K562 (cell line): ENCODE results near the gene NR5A1. TPM values are rescaled to one million over a fixed set of nuclear protein-coding genes. Genes with fewer than 3 reads are reported as not detected.

Experiments
- ATAC-seq: fragments of 200-7000 bp; cut with Tn5 transposase; 3 replicates; pipeline ENCODE4 v1.9.1; 2020; ENCODE audit warnings: moderate library complexity
- BruUV-seq: library from RNA; stranded (reverse); fragments of 400-500 nt; replicated peaks from 2 replicates; lab custom pipeline; 2021; lab: Mats Ljungman, UMichigan
- CTCF ChIA-PET: fragments of 300-600 bp; formaldehyde crosslinking; extraction: SDS; loops from one replicate; lab custom pipeline; 2021; ENCODE audit warnings: low intra/inter-chr PET ratio; lab: Yijun Ruan, JAX
- POLR2A ChIA-PET: fragments of 300-600, 350-650 bp; sonication (Branson Sonifier 250); formaldehyde crosslinking; extraction: SDS; loops from one replicate; lab custom pipeline; 2021; ENCODE audit warnings: antibody characterized with exemption, inconsistent platforms; lab: Yijun Ruan, JAX
- DNase-seq, 4 experiments: peaks; one replicate each; pipeline versions ENCODE4 v3.0.0 to v3.0.0-alpha.2; 2011 to 2018; ENCODE audit warnings: low spot score in 3 of 4, mixed read lengths in 3 of 4; ENCODE audit errors: extremely low read depth in 1 of 4
- FAIRE-seq: peaks from 2 replicates; lab custom pipeline; 2011; peaks lifted over from hg19 to GRCh38; lab: Jason Lieb, UNC
- H2AFZ ChIP-seq: 2 replicates; pipeline ENCODE4 v1.6.0; 2011; ENCODE audit warnings: low read depth, low read length, control low read depth, inconsistent platforms
- H3K27ac ChIP-seq: fragments of 200-600 bp; 3 replicates; pipeline ENCODE4 v1.8.0; 2011; ENCODE audit warnings: low read depth, mild to moderate bottlenecking, control low read depth, inconsistent platforms, low read length, moderate library complexity, mixed read lengths; ENCODE audit errors: extremely low read depth
- H3K27me3 ChIP-seq, 2 experiments: fragments of 300-600 bp in 1 of 2; 2 replicates in 1 of 2; 3 replicates in 1 of 2; pipeline versions ENCODE4 v1.6.0 to v1.8.0; 2011; ENCODE audit warnings: inconsistent platforms in 2 of 2, low read length in 2 of 2, mild to moderate bottlenecking in 1 of 2, mixed read lengths in 1 of 2, moderate library complexity in 1 of 2; ENCODE audit not compliant: control insufficient read depth in 2 of 2, insufficient read depth in 2 of 2
- H3K36me3 ChIP-seq: fragments of 300-600 bp; 3 replicates; pipeline ENCODE4 v1.8.0; 2011; ENCODE audit warnings: mild to moderate bottlenecking, low read length, inconsistent platforms; ENCODE audit not compliant: control insufficient read depth, insufficient read depth
- H3K4me1 ChIP-seq, 2 experiments: fragments of 200-600 bp in 1 of 2; replicated peaks in 1 of 2; 2 replicates in 1 of 2; 3 replicates in 1 of 2; pipeline versions ENCODE4 v1.5.1 to v1.8.0; 2011; ENCODE audit warnings: inconsistent platforms in 2 of 2, low read length in 2 of 2, mild to moderate bottlenecking in 1 of 2, mixed read lengths in 1 of 2, moderate library complexity in 1 of 2; ENCODE audit not compliant: control insufficient read depth in 2 of 2, insufficient read depth in 2 of 2
- H3K4me2 ChIP-seq: 2 replicates; pipeline ENCODE4 v1.6.1; 2011; ENCODE audit warnings: low read length, control low read depth, inconsistent platforms, mixed read lengths; ENCODE audit not compliant: insufficient read depth
- H3K4me3 ChIP-seq: fragments of 200-600 bp; sonication (generic), shearing (Covaris generic); 2 replicates; pipeline ENCODE4 v1.5.1; 2016; ENCODE audit warnings: control low read depth, inconsistent platforms
- H3K79me2 ChIP-seq: fragments of 200-600 bp; 3 replicates; pipeline ENCODE4 v1.8.0; 2011; ENCODE audit warnings: low read length, inconsistent platforms; ENCODE audit not compliant: control insufficient read depth, insufficient read depth
- H3K9ac ChIP-seq, 2 experiments: 2 replicates each; pipeline versions ENCODE4 v1.6.0 to v1.6.1; 2011; ENCODE audit warnings: low read depth in 2 of 2, low read length in 2 of 2, control low read depth in 1 of 2, inconsistent platforms in 1 of 2, mild to moderate bottlenecking in 1 of 2, mixed read lengths in 1 of 2; ENCODE audit not compliant: insufficient read depth in 1 of 2
- H3K9me1 ChIP-seq: one replicate; pipeline ENCODE4 v1.6.0; 2011; ENCODE audit warnings: inconsistent platforms, mild to moderate bottlenecking, low read length, moderate library complexity; ENCODE audit not compliant: control insufficient read depth, insufficient read depth
- H3K9me3 ChIP-seq: replicated peaks from 2 replicates; pipeline ENCODE4 v1.5.1; 2011; ENCODE audit warnings: low read depth, low read length, inconsistent platforms; ENCODE audit not compliant: control insufficient read depth, insufficient read depth
- H4K20me1 ChIP-seq: replicated peaks from 2 replicates; pipeline ENCODE4 v1.6.1; 2011; ENCODE audit warnings: low read length, inconsistent platforms, mixed read lengths; ENCODE audit not compliant: control insufficient read depth, insufficient read depth
- ADNP ChIP-seq: fragments of 200-800 bp; sonication (Bioruptor generic); IDR thresholded peaks from 2 replicates; pipeline ENCODE4 v1.6.1; 2016; ENCODE audit warnings: missing genetic modification characterization, missing compliant biosample characterization
- ZBTB7A ChIP-seq: IDR thresholded peaks from 2 replicates; pipeline ENCODE4 v1.6.1; 2011; ENCODE audit warnings: low read depth, mild to moderate bottlenecking, low read length, moderate library complexity, borderline replicate concordance; ENCODE audit not compliant: control insufficient read depth
- WGBS: fragments of 100-300 bp; shearing (Covaris generic); methylation state at CpG from one replicate; pipeline ENCODE4 v1.1.6; 2016; ENCODE audit warnings: low coverage, mixed read lengths; ENCODE audit not compliant: insufficient coverage; ENCODE audit errors: missing lambda C conversion rate; 5-methylcytosine and 5-hydroxymethylcytosine counted together
- in situ Hi-C: fragments of 300-500 bp; cut with MboI; formaldehyde crosslinking; loops from 4 replicates; pipeline ENCODE4 v1.15.0; 2018; ENCODE audit warnings: inconsistent platforms, mixed read lengths
- intact Hi-C: fragments of 100-400 bp; cut with micrococcal nuclease; formaldehyde crosslinking; loops from 2 replicates; pipeline ENCODE4 v1.14.2; 2022
- polyA plus RNA-seq, 8 experiments: library from polyadenylated mRNA; depleted of rRNA in 4 of 8; stranded (reverse) in 5 of 8; unstranded in 3 of 8; fragments of >200 nt; fragmentation: Nextera tagmentation in 2 of 8; fragmentation: Illumina TruSeq in 1 of 8; extraction: Ambion mirVana in 2 of 8; extraction: Trizol in 1 of 8; gene quantifications; 2 replicates each; pipeline versions ENCODE4 v1.2.1 to v1.2.3, GENCODE V29; 2011 to 2014; ENCODE audit warnings: inconsistent platforms in 1 of 8, missing spikeins in 1 of 8
- total RNA-seq, 7 experiments: library from RNA; depleted of rRNA in 6 of 7; stranded (reverse); fragments of >200 nt in 6 of 7; fragmentation: Illumina TruSeq in 2 of 7; extraction: Trizol in 2 of 7; gene quantifications; 2 replicates each; pipeline versions ENCODE4 v1.2.1 to v1.2.3, GENCODE V29; 2011 to 2021; ENCODE audit warnings: low replicate concordance in 1 of 7

NR5A1 gene
- total and polyA plus RNA-seq, 9 of the 15 experiments (the other 6 are each of a cell fraction or from before 2014, with no cell fraction given) = 0.11 to 0.32 (median 0.20) TPM; not detected in 6

GRCh38 chr9:124503713-124504529 is 3.3 kb downstream of the NR5A1 start:
- Histone ChIP-seq H3K9me1 (no peaks in the 10 kb centered on the region), H3K36me3 (no peaks in the 10 kb centered on the region), H3K27ac (no peak overlapping the region), H3K4me3 (peak overlapping the region; percentile 13; the same call in 1 of the 2 replicates), H3K27me3 (peaks cover 29 to 51% of the 10 kb centered on the region in 2 experiments; a peak in 3 of 5 replicates), H4K20me1 (peaks cover 8% of the 10 kb centered on the region; the same call in 1 of the 2 replicates), H3K9ac (peak overlapping the region in 1 of 2 experiments; percentile 74; a peak in 1 of 4 replicates), H3K4me2 (peak overlapping the region; percentile 18; the same call in 1 of the 2 replicates), H2AFZ (no peak overlapping the region), H3K4me1 (peaks cover 0 to 53% of the 10 kb centered on the region in 2 experiments; a peak in 4 of 5 replicates), H3K79me2 (no peaks in the 10 kb centered on the region), H3K9me3 (no peaks in the 10 kb centered on the region)
- in situ Hi-C loops (no loop called here), intact Hi-C loops (no loop called here)
- ATAC-seq (no peak), DNase-seq (no peak), FAIRE-seq (no peak)
- TF ChIP-seq ZBTB7A (peak; percentile 0; the same call in 1 of the 2 replicates), ADNP (no peak)
- 21% methylated on average over 49 of the region's 76 CpGs for WGBS
- CTCF ChIA-PET = no interaction called here
- POLR2A ChIA-PET = interaction anchor here (0.7 kb wide), 1 partner anchor 167 kb away, joined by 3 read pairs; no protein-coding TSS in a partner anchor
- BruUV-seq = no TSS peak
